GM12878 (cell line): Measurements from ENCODE around the gene QSOX2. TPM values are rescaled to one million over a fixed set of nuclear protein-coding genes. Genes with fewer than 3 reads are reported as not detected.

ENCODE experiments used
- ATAC-seq: fragments of 200-7000 bp; cut with Tn5 transposase; 3 replicates; pipeline ENCODE4 v1.9.1; 2020; ENCODE audit warnings: mild to moderate bottlenecking, moderate library complexity
- BruUV-seq: library from RNA; stranded (reverse); fragments of 400-500 nt; replicated peaks from 2 replicates; lab custom pipeline; 2021; lab: Mats Ljungman, UMichigan
- CTCF ChIA-PET: fragments of 300-600 bp; sonication (Branson Sonifier 250); formaldehyde crosslinking; extraction: SDS; loops from one replicate; lab custom pipeline; 2021; ENCODE audit warnings: inconsistent platforms; lab: Yijun Ruan, JAX
- POLR2A ChIA-PET: fragments of 350-600 bp; formaldehyde crosslinking; extraction: SDS; loops from one replicate; lab custom pipeline; 2021; ENCODE audit warnings: inconsistent platforms; lab: Charles Lee
- RAD21 ChIA-PET: fragments of 300-600 bp; sonication (Branson Sonifier 250); formaldehyde crosslinking; loops from one replicate; lab custom pipeline; 2023; ENCODE audit warnings: antibody characterized with exemption; ENCODE audit not compliant: unreplicated experiment; lab: Charles Lee
- SMC1A ChIA-PET: fragments of 300-600 bp; sonication (Branson Sonifier 250); formaldehyde crosslinking; loops from one replicate; lab custom pipeline; 2023; ENCODE audit not compliant: unreplicated experiment, uncharacterized antibody; lab: Charles Lee
- DNase-seq: peaks from one replicate; pipeline ENCODE4 v3.0.0-alpha.2; 2011; ENCODE audit warnings: low read depth, low spot score
- FAIRE-seq: peaks from 3 replicates; lab custom pipeline; 2011; peaks lifted over from hg19 to GRCh38; lab: Jason Lieb, UNC
- H2AFZ ChIP-seq: 2 replicates; pipeline ENCODE4 v1.6.0; 2011; ENCODE audit warnings: low read depth, low read length, control low read depth; ENCODE audit not compliant: control insufficient read depth
- H3K27ac ChIP-seq: 2 replicates; pipeline ENCODE4 v1.5.1; 2011; ENCODE audit warnings: control low read depth; ENCODE audit not compliant: control insufficient read depth, insufficient read depth
- H3K27me3 ChIP-seq, 2 experiments: replicated peaks in 1 of 2; 2 replicates each; pipeline versions ENCODE4 v1.6.0 to v1.6.1; 2011; ENCODE audit warnings: low read length in 1 of 2; ENCODE audit not compliant: control insufficient read depth in 2 of 2, insufficient read depth in 2 of 2
- H3K36me3 ChIP-seq, 2 experiments: 2 replicates each; pipeline ENCODE4 v1.5.1; 2011; ENCODE audit warnings: low read length in 1 of 2; ENCODE audit not compliant: control insufficient read depth in 2 of 2, insufficient read depth in 2 of 2
- H3K4me1 ChIP-seq: 2 replicates; pipeline ENCODE4 v1.6.1; 2011; ENCODE audit warnings: mild to moderate bottlenecking, low read length, moderate library complexity, mixed read lengths; ENCODE audit not compliant: control insufficient read depth, insufficient read depth
- H3K4me2 ChIP-seq: 2 replicates; pipeline ENCODE4 v1.6.0; 2011; ENCODE audit warnings: control low read depth; ENCODE audit not compliant: control insufficient read depth, insufficient read depth
- H3K4me3 ChIP-seq: fragments of 200-600 bp; sonication (generic); 2 replicates; pipeline ENCODE4 v1.5.1; 2016
- H3K79me2 ChIP-seq: 2 replicates; pipeline ENCODE4 v1.6.0; 2011; ENCODE audit warnings: low read length; ENCODE audit not compliant: control insufficient read depth, insufficient read depth
- H3K9ac ChIP-seq: 2 replicates; pipeline ENCODE4 v1.8.0; 2011; ENCODE audit warnings: low read length, control low read depth, mixed read lengths; ENCODE audit not compliant: control insufficient read depth, insufficient read depth
- H3K9me3 ChIP-seq: replicated peaks from 3 replicates; pipeline ENCODE4 v1.5.1; 2011; ENCODE audit warnings: mild to moderate bottlenecking, low read length; ENCODE audit not compliant: control insufficient read depth, insufficient read depth
- H4K20me1 ChIP-seq: 2 replicates; pipeline ENCODE4 v1.6.0; 2011; ENCODE audit not compliant: control insufficient read depth, insufficient read depth
- ATF3 ChIP-seq: IDR thresholded peaks from 2 replicates; pipeline ENCODE4 v1.6.1; 2011; ENCODE audit warnings: low read depth, mild to moderate bottlenecking, low read length, moderate library complexity, borderline replicate concordance; ENCODE audit errors: extremely low read depth
- CHD2 ChIP-seq: IDR thresholded peaks from 2 replicates; pipeline ENCODE4 v1.6.1; 2011; ENCODE audit warnings: low read depth, low read length, improper control_type of control experiment, borderline replicate concordance
- JUND ChIP-seq: IDR thresholded peaks from 2 replicates; pipeline ENCODE4 v1.6.1; 2012; ENCODE audit warnings: low read depth, mild to moderate bottlenecking, low read length, improper control_type of control experiment, moderate library complexity
- KLF5 ChIP-seq: fragments of 450-650 bp; IDR thresholded peaks from 2 replicates; pipeline ENCODE4 v1.6.1; 2014; ENCODE audit warnings: mild to moderate bottlenecking; ENCODE audit not compliant: partially characterized antibody
- MEF2B ChIP-seq: fragments of 450-650 bp; IDR thresholded peaks from 2 replicates; pipeline ENCODE4 v1.6.1; 2018; ENCODE audit warnings: mild to moderate bottlenecking, moderate library complexity; ENCODE audit not compliant: partially characterized antibody, poor library complexity, severe bottlenecking
- MYC ChIP-seq: IDR thresholded peaks from 2 replicates; pipeline ENCODE4 v1.6.1; 2011; ENCODE audit warnings: mild to moderate bottlenecking, low read length, moderate library complexity, inconsistent platforms; ENCODE audit not compliant: insufficient read depth, insufficient replicate concordance, insufficient read length, severe bottlenecking
- NKRF ChIP-seq: fragments of 450-650 bp; conservative IDR thresholded peaks from 2 replicates; pipeline ENCODE4 v1.6.1; 2017; ENCODE audit warnings: mild to moderate bottlenecking, moderate library complexity
- NR2C1 ChIP-seq: fragments of 450-650 bp; IDR thresholded peaks from 2 replicates; pipeline ENCODE4 v1.6.1; 2017; ENCODE audit warnings: antibody characterized with exemption, mild to moderate bottlenecking, moderate library complexity
- POU2F2 ChIP-seq: IDR thresholded peaks from 3 replicates; pipeline ENCODE4 v1.6.1; 2011; ENCODE audit warnings: low read depth, mild to moderate bottlenecking, low read length, borderline replicate concordance
- SIX5 ChIP-seq: IDR thresholded peaks from 2 replicates; pipeline ENCODE4 v1.6.1; 2011; ENCODE audit warnings: mild to moderate bottlenecking, low read depth, low read length, moderate library complexity; ENCODE audit not compliant: severe bottlenecking
- SMC3 ChIP-seq: IDR thresholded peaks from 2 replicates; pipeline ENCODE4 v1.6.1; 2011; ENCODE audit warnings: low read length, improper control_type of control experiment, borderline replicate concordance
- SP1 ChIP-seq: IDR thresholded peaks from one replicate; pipeline ENCODE4 v1.6.1; 2011; ENCODE audit warnings: low read depth, low read length
- SUPT20H ChIP-seq: IDR thresholded peaks from 2 replicates; pipeline ENCODE4 v1.6.1; 2011; ENCODE audit warnings: low read depth, mild to moderate bottlenecking, low read length, moderate library complexity, borderline replicate concordance; ENCODE audit not compliant: control insufficient read depth
- SUZ12 ChIP-seq: fragments of 200-600 bp; sonication (generic); IDR thresholded peaks from one replicate; pipeline ENCODE4 v1.6.1; 2018; ENCODE audit warnings: antibody characterized with exemption, mild to moderate bottlenecking; ENCODE audit not compliant: unreplicated experiment
- TCF12 ChIP-seq: IDR thresholded peaks from 2 replicates; pipeline ENCODE4 v1.6.1; 2011; ENCODE audit warnings: low read depth, mild to moderate bottlenecking, low read length
- YY1 ChIP-seq: IDR thresholded peaks from 2 replicates; pipeline ENCODE4 v1.6.1; 2011; ENCODE audit warnings: low read depth, mild to moderate bottlenecking, low read length
- ZBED1 ChIP-seq: IDR thresholded peaks from 2 replicates; pipeline ENCODE4 v1.6.1; 2016; ENCODE audit warnings: borderline replicate concordance
- ZBTB11 ChIP-seq: fragments of 450-650 bp; formaldehyde crosslinking; IDR thresholded peaks from 2 replicates; pipeline ENCODE4 v1.5.0; 2022; ENCODE audit warnings: mild to moderate bottlenecking, missing genetic modification characterization
- WGBS: methylation state at CpG from one replicate; pipeline ENCODE4 v1.1.6; 2016; ENCODE audit warnings: low lambda C conversion rate; ENCODE audit not compliant: insufficient replicate concordance, insufficient coverage; ENCODE audit errors: missing lambda C conversion rate; 5-methylcytosine and 5-hydroxymethylcytosine counted together
- in situ Hi-C: fragments of 300-500 bp; cut with MboI; formaldehyde crosslinking; loops from 9 replicates; pipeline ENCODE4 v1.14.3; 2018; ENCODE audit warnings: mixed read lengths
- intact Hi-C: fragments of 100-400 bp; cut with micrococcal nuclease; formaldehyde crosslinking; loops from one replicate; pipeline ENCODE4 v1.14.2; 2022; ENCODE audit not compliant: unreplicated experiment
- polyA plus RNA-seq, 11 experiments: library from polyadenylated mRNA; depleted of rRNA in 4 of 11; unstranded in 6 of 11; stranded (reverse) in 5 of 11; fragments of >200 nt; fragmentation: Nextera tagmentation in 4 of 11; fragmentation: Illumina TruSeq in 1 of 11; extraction: Ambion mirVana in 4 of 11; extraction: Trizol in 1 of 11; gene quantifications; 1 replicate in 1 of 11; 2 replicates in 10 of 11; pipeline versions ENCODE4 v1.2.1 to v1.2.3, GENCODE V29; 2011 to 2016; ENCODE audit warnings: inconsistent platforms in 2 of 11, missing spikeins in 2 of 11, low read depth in 1 of 11
- total RNA-seq, 4 experiments: library from RNA; depleted of rRNA in 3 of 4; stranded (reverse); fragments of >200 nt in 3 of 4; fragmentation: Illumina TruSeq in 1 of 4; extraction: Trizol in 1 of 4; gene quantifications; 2 replicates each; pipeline versions ENCODE4 v1.2.1 to v1.2.3, GENCODE V29; 2013 to 2021

Gene QSOX2
- total and polyA plus RNA-seq, 10 of the 15 experiments (the other 5 are each of a cell fraction or from before 2014, with no cell fraction given) = 0.34 to 16.1 (median 8.2) TPM

- no peak for FAIRE-seq
- Histone ChIP-seq H3K9me3 (no peaks in the 10 kb centered on the region), H3K4me1 (no peaks in the 10 kb centered on the region), H3K79me2 (no peaks in the 10 kb centered on the region), H3K9ac (no peak overlapping the region), H2AFZ (no peak overlapping the region), H3K27ac (no peak overlapping the region), H3K4me3 (no peak overlapping the region), H3K4me2 (no peak overlapping the region), H4K20me1 (no peaks in the 10 kb centered on the region), H3K36me3 (no peaks in the 10 kb centered on the region), H3K27me3 (no peaks in the 10 kb centered on the region)
- CTCF ChIA-PET = interaction anchor here (0.6 to 1.8 kb wide), 2 partner anchors 62 to 115 kb away, joined by 4 to 6 read pairs; no protein-coding TSS in a partner anchor
- in situ Hi-C loops = no loop called here
- 44% methylated on average over 27 of the region's 28 CpGs for WGBS
- intact Hi-C loops = loop anchor here (10.0 kb wide), 1 partner anchor 321 kb away; the partner anchor contains the start of gene UBAC1
- ATAC-seq = no peak
- POLR2A ChIA-PET = no interaction called here
- SMC1A ChIA-PET = interaction anchor here (1.6 kb wide), 1 partner anchor 115 kb away, joined by 3 read pairs; no protein-coding TSS in a partner anchor
- RAD21 ChIA-PET = no interaction called here
- no TSS peak for BruUV-seq
- DNase-seq = no peak
- no peak for TF ChIP-seq SUPT20H
- no peak for TF ChIP-seq MEF2B
- TF ChIP-seq ZBTB11 (CRISPR knock-in tag) = no peak
- no peak for TF ChIP-seq SUZ12
- no peak for TF ChIP-seq MYC
- no peak for TF ChIP-seq NKRF
- TF ChIP-seq SP1 = no peak
- no peak for TF ChIP-seq CHD2
- TF ChIP-seq NR2C1 = no peak
- TF ChIP-seq ZBED1 = no peak
- no peak for TF ChIP-seq TCF12
- TF ChIP-seq POU2F2 = no peak
- TF ChIP-seq SMC3 = no peak
- no peak for TF ChIP-seq JUND
- TF ChIP-seq KLF5 = no peak
- TF ChIP-seq YY1 = no peak
- TF ChIP-seq ATF3 = no peak
- no peak for TF ChIP-seq SIX5
Observed at GRCh38 chr9:136285501-136286358, 40.1 kb upstream of the QSOX2 start.
